K562 (cell line): ENCODE measurements around the gene HOXB1. TPM values are rescaled to one million over a fixed set of nuclear protein-coding genes. Genes with fewer than 3 reads are reported as not detected.

Experiments used
- ARID1B ChIP-seq: fragments of 450-650 bp; IDR thresholded peaks from 2 replicates; pipeline ENCODE4 v1.6.1; 2016; ENCODE audit warnings: antibody characterized with exemption, mild to moderate bottlenecking, inconsistent platforms
- CGGBP1 ChIP-seq: fragments of 250-450 bp; sonication (Bioruptor Pico); IDR thresholded peaks from 2 replicates; pipeline ENCODE4 v1.9.0; 2021; ENCODE audit warnings: mild to moderate bottlenecking
- CHD2 ChIP-seq: IDR thresholded peaks from 2 replicates; pipeline ENCODE4 v1.6.1; 2011; ENCODE audit warnings: low read depth, low read length
- CREB3L1 ChIP-seq: fragments of 450-650 bp; IDR thresholded peaks from 2 replicates; pipeline ENCODE4 v1.6.1; 2014; ENCODE audit warnings: low read depth, mild to moderate bottlenecking, moderate library complexity, borderline replicate concordance
- ESRRB ChIP-seq: fragments of 250-450 bp; sonication (Bioruptor Pico); IDR thresholded peaks from 2 replicates; pipeline ENCODE4 v1.5.0; 2020; ENCODE audit warnings: mild to moderate bottlenecking, moderate library complexity, borderline replicate concordance
- GTF2F1 ChIP-seq: IDR thresholded peaks from 2 replicates; pipeline ENCODE4 v1.6.1; 2011; ENCODE audit warnings: low read depth, low read length, improper control_type of control experiment
- HMGN3 ChIP-seq: IDR thresholded peaks from 2 replicates; pipeline ENCODE4 v1.6.1; 2011; ENCODE audit warnings: borderline replicate concordance, low read depth, mild to moderate bottlenecking, mixed read lengths, low read length; ENCODE audit not compliant: insufficient read length; ENCODE audit errors: extremely low read depth
- KLF16 ChIP-seq: IDR thresholded peaks from 2 replicates; pipeline ENCODE4 v1.6.1; 2016; ENCODE audit warnings: antibody characterized with exemption
- MAZ ChIP-seq, 2 experiments: fragments of 450-650 bp in 1 of 2; sonication (generic) in 1 of 2; formaldehyde crosslinking; IDR thresholded peaks in 1 of 2; conservative IDR thresholded peaks in 1 of 2; 2 replicates each; pipeline versions ENCODE4 v1.4.0 to v1.5.0; 2020; ENCODE audit warnings: mild to moderate bottlenecking in 1 of 2, missing genetic modification reagents in 1 of 2
- MCM2 ChIP-seq: fragments of 450-650 bp; IDR thresholded peaks from 2 replicates; pipeline ENCODE4 v1.6.1; 2017; ENCODE audit warnings: low read depth, mild to moderate bottlenecking
- MLX ChIP-seq, 2 experiments: fragments of 450-650 bp in 1 of 2; sonication (generic) in 1 of 2; formaldehyde crosslinking; conservative IDR thresholded peaks; 2 replicates each; pipeline versions ENCODE4 v1.4.0 to v1.8.1; 2020 to 2022; ENCODE audit warnings: mild to moderate bottlenecking in 1 of 2, missing genetic modification reagents in 1 of 2
- POLR2A ChIP-seq: fragments of 450-650 bp; conservative IDR thresholded peaks from 2 replicates; pipeline ENCODE4 v1.6.1; 2016
- PTBP1 ChIP-seq: fragments of 200-400 bp; formaldehyde crosslinking; IDR thresholded peaks from 2 replicates; pipeline ENCODE4 v1.6.1; 2017; ENCODE audit warnings: low read depth, low read length
- PTRF ChIP-seq: fragments of 450-650 bp; IDR thresholded peaks from 2 replicates; pipeline ENCODE4 v1.6.1; 2016; ENCODE audit warnings: mild to moderate bottlenecking, missing genetic modification characterization, missing compliant biosample characterization
- RBM25 ChIP-seq: fragments of 200-400 bp; formaldehyde crosslinking; IDR thresholded peaks from 2 replicates; pipeline ENCODE4 v1.6.1; 2018; ENCODE audit warnings: low read length, low read depth, moderate library complexity; ENCODE audit not compliant: severe bottlenecking
- SOX6 ChIP-seq: fragments of 450-650 bp; IDR thresholded peaks from 2 replicates; pipeline ENCODE4 v1.6.1; 2014; ENCODE audit warnings: mild to moderate bottlenecking
- SRSF1 ChIP-seq: fragments of 200-400 bp; formaldehyde crosslinking; IDR thresholded peaks from 2 replicates; pipeline ENCODE4 v1.6.1; 2017; ENCODE audit warnings: mild to moderate bottlenecking, low read depth, low read length, moderate library complexity
- TBL1XR1 ChIP-seq, 2 experiments: IDR thresholded peaks; 2 replicates each; pipeline ENCODE4 v1.6.1; 2012; ENCODE audit warnings: improper control_type of control experiment in 2 of 2, low read length in 2 of 2, mild to moderate bottlenecking in 1 of 2
- ZNF224 ChIP-seq: sonication (generic); formaldehyde crosslinking; IDR thresholded peaks from 2 replicates; pipeline ENCODE4 v1.8.0; 2022; ENCODE audit warnings: mild to moderate bottlenecking, missing genetic modification reagents
- ZNF347 ChIP-seq: fragments of 450-650 bp; formaldehyde crosslinking; IDR thresholded peaks from 2 replicates; pipeline ENCODE4 v1.4.0; 2020; ENCODE audit warnings: low read depth, mild to moderate bottlenecking, moderate library complexity
- ZNF507 ChIP-seq: conservative IDR thresholded peaks from 2 replicates; pipeline ENCODE4 v1.6.1; 2017; ENCODE audit warnings: missing genetic modification characterization, missing compliant biosample characterization
- polyA plus RNA-seq, 8 experiments: library from polyadenylated mRNA; depleted of rRNA in 4 of 8; stranded (reverse) in 5 of 8; unstranded in 3 of 8; fragments of >200 nt; fragmentation: Nextera tagmentation in 2 of 8; fragmentation: Illumina TruSeq in 1 of 8; extraction: Ambion mirVana in 2 of 8; extraction: Trizol in 1 of 8; gene quantifications; 2 replicates each; pipeline versions ENCODE4 v1.2.1 to v1.2.3, GENCODE V29; 2011 to 2014; ENCODE audit warnings: inconsistent platforms in 1 of 8, missing spikeins in 1 of 8
- total RNA-seq, 7 experiments: library from RNA; depleted of rRNA in 6 of 7; stranded (reverse); fragments of >200 nt in 6 of 7; fragmentation: Illumina TruSeq in 2 of 7; extraction: Trizol in 2 of 7; gene quantifications; 2 replicates each; pipeline versions ENCODE4 v1.2.1 to v1.2.3, GENCODE V29; 2011 to 2021; ENCODE audit warnings: low replicate concordance in 1 of 7
- TF ChIP-seq, protein P1 (sequence below): fragments of 150-350 bp; conservative IDR thresholded peaks from 2 replicates; pipeline ENCODE4 v1.6.1; 2014; ENCODE audit warnings: low read length
- TF ChIP-seq, protein P2 (sequence below): fragments of 200-800 bp; sonication (Bioruptor generic); IDR thresholded peaks from 2 replicates; pipeline ENCODE4 v1.6.1; 2017; ENCODE audit warnings: missing genetic modification characterization, missing compliant biosample characterization

HOXB1 gene
- total and polyA plus RNA-seq, 9 of the 15 experiments (the other 6 are each of a cell fraction or from before 2014, with no cell fraction given) = 0.04 TPM; not detected in 8

GRCh38 chr17:48522031-48522653, 8.7 kb downstream of the HOXB1 start (continued):
- no peak for TF ChIP-seq PTBP1
- no peak for TF ChIP-seq ESRRB (CRISPR knock-in tag)
- no peak for TF ChIP-seq SRSF1
- no peak for TF ChIP-seq RBM25
- TF ChIP-seq KLF16 = no peak
- TF ChIP-seq CGGBP1 (CRISPR knock-in tag) = no peak
- TF ChIP-seq CHD2 = peak; percentile 38; the same call in 1 of the 2 replicates
- no peak for TF ChIP-seq MCM2
- TF ChIP-seq, protein P1, sequence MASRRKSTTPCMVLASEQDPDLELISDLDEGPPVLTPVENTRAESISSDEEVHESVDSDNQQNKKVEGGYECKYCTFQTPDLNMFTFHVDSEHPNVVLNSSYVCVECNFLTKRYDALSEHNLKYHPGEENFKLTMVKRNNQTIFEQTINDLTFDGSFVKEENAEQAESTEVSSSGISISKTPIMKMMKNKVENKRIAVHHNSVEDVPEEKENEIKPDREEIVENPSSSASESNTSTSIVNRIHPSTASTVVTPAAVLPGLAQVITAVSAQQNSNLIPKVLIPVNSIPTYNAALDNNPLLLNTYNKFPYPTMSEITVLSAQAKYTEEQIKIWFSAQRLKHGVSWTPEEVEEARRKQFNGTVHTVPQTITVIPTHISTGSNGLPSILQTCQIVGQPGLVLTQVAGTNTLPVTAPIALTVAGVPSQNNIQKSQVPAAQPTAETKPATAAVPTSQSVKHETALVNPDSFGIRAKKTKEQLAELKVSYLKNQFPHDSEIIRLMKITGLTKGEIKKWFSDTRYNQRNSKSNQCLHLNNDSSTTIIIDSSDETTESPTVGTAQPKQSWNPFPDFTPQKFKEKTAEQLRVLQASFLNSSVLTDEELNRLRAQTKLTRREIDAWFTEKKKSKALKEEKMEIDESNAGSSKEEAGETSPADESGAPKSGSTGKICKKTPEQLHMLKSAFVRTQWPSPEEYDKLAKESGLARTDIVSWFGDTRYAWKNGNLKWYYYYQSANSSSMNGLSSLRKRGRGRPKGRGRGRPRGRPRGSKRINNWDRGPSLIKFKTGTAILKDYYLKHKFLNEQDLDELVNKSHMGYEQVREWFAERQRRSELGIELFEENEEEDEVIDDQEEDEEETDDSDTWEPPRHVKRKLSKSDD = no peak
- TF ChIP-seq ARID1B = peak; percentile 46; the same call in 1 of the 2 replicates
- peak in 1 of 2 experiments; percentile 92; a peak in 2 of 4 replicates for TF ChIP-seq MAZ (CRISPR knock-in tag; conservative IDR thresholded peaks at IDR 0.05 in 1 of 2, IDR thresholded peaks at IDR 0.05 in 1 of 2)
- TF ChIP-seq, protein P2, sequence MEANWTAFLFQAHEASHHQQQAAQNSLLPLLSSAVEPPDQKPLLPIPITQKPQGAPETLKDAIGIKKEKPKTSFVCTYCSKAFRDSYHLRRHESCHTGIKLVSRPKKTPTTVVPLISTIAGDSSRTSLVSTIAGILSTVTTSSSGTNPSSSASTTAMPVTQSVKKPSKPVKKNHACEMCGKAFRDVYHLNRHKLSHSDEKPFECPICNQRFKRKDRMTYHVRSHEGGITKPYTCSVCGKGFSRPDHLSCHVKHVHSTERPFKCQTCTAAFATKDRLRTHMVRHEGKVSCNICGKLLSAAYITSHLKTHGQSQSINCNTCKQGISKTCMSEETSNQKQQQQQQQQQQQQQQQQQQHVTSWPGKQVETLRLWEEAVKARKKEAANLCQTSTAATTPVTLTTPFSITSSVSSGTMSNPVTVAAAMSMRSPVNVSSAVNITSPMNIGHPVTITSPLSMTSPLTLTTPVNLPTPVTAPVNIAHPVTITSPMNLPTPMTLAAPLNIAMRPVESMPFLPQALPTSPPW (CRISPR knock-in tag) = peak; percentile 55
- TF ChIP-seq HMGN3 = peak; percentile 32
- no peak for TF ChIP-seq GTF2F1
- TF ChIP-seq ZNF507 (tag) = no peak
- TF ChIP-seq CREB3L1 = no peak; the same call in 1 of the 2 replicates
- peak; percentile 44; the same call in 1 of the 2 replicates for TF ChIP-seq POLR2A
- TF ChIP-seq TBL1XR1 (IDR thresholded peaks at IDR 0.05; ENCODE audit: low read length in 2 of 2) = peak in 1 of 2 experiments; percentile 79; a peak in 2 of 4 replicates
- TF ChIP-seq SOX6 = no peak
- no peak for TF ChIP-seq ZNF224 (CRISPR knock-in tag)
- no peak for TF ChIP-seq MLX (CRISPR knock-in tag; conservative IDR thresholded peaks at IDR 0.05)
- no peak for TF ChIP-seq PTRF
- TF ChIP-seq ZNF347 = no peak
